GM12878 (cell line): ENCODE results near the gene COL2A1. TPM values are rescaled to one million over a fixed set of nuclear protein-coding genes. Genes with fewer than 3 reads are reported as not detected.

Experiments
- ATAC-seq: fragments of 200-7000 bp; cut with Tn5 transposase; 3 replicates; pipeline ENCODE4 v1.9.1; 2020; ENCODE audit warnings: mild to moderate bottlenecking, moderate library complexity
- BruUV-seq: library from RNA; stranded (reverse); fragments of 400-500 nt; replicated peaks from 2 replicates; lab custom pipeline; 2021; lab: Mats Ljungman, UMichigan
- CTCF ChIA-PET: fragments of 300-600 bp; sonication (Branson Sonifier 250); formaldehyde crosslinking; extraction: SDS; loops from one replicate; lab custom pipeline; 2021; ENCODE audit warnings: inconsistent platforms; lab: Yijun Ruan, JAX
- POLR2A ChIA-PET: fragments of 350-600 bp; formaldehyde crosslinking; extraction: SDS; loops from one replicate; lab custom pipeline; 2021; ENCODE audit warnings: inconsistent platforms; lab: Charles Lee
- RAD21 ChIA-PET: fragments of 300-600 bp; sonication (Branson Sonifier 250); formaldehyde crosslinking; loops from one replicate; lab custom pipeline; 2023; ENCODE audit warnings: antibody characterized with exemption; ENCODE audit not compliant: unreplicated experiment; lab: Charles Lee
- SMC1A ChIA-PET: fragments of 300-600 bp; sonication (Branson Sonifier 250); formaldehyde crosslinking; loops from one replicate; lab custom pipeline; 2023; ENCODE audit not compliant: unreplicated experiment, uncharacterized antibody; lab: Charles Lee
- DNase-seq: peaks from one replicate; pipeline ENCODE4 v3.0.0-alpha.2; 2011; ENCODE audit warnings: low read depth, low spot score
- FAIRE-seq: peaks from 3 replicates; lab custom pipeline; 2011; peaks lifted over from hg19 to GRCh38; lab: Jason Lieb, UNC
- H2AFZ ChIP-seq: 2 replicates; pipeline ENCODE4 v1.6.0; 2011; ENCODE audit warnings: low read depth, low read length, control low read depth; ENCODE audit not compliant: control insufficient read depth
- H3K27ac ChIP-seq: 2 replicates; pipeline ENCODE4 v1.5.1; 2011; ENCODE audit warnings: control low read depth; ENCODE audit not compliant: control insufficient read depth, insufficient read depth
- H3K27me3 ChIP-seq, 2 experiments: replicated peaks in 1 of 2; 2 replicates each; pipeline versions ENCODE4 v1.6.0 to v1.6.1; 2011; ENCODE audit warnings: low read length in 1 of 2; ENCODE audit not compliant: control insufficient read depth in 2 of 2, insufficient read depth in 2 of 2
- H3K36me3 ChIP-seq, 2 experiments: 2 replicates each; pipeline ENCODE4 v1.5.1; 2011; ENCODE audit warnings: low read length in 1 of 2; ENCODE audit not compliant: control insufficient read depth in 2 of 2, insufficient read depth in 2 of 2
- H3K4me1 ChIP-seq: 2 replicates; pipeline ENCODE4 v1.6.1; 2011; ENCODE audit warnings: mild to moderate bottlenecking, low read length, moderate library complexity, mixed read lengths; ENCODE audit not compliant: control insufficient read depth, insufficient read depth
- H3K4me2 ChIP-seq: 2 replicates; pipeline ENCODE4 v1.6.0; 2011; ENCODE audit warnings: control low read depth; ENCODE audit not compliant: control insufficient read depth, insufficient read depth
- H3K4me3 ChIP-seq: fragments of 200-600 bp; sonication (generic); 2 replicates; pipeline ENCODE4 v1.5.1; 2016
- H3K79me2 ChIP-seq: 2 replicates; pipeline ENCODE4 v1.6.0; 2011; ENCODE audit warnings: low read length; ENCODE audit not compliant: control insufficient read depth, insufficient read depth
- H3K9ac ChIP-seq: 2 replicates; pipeline ENCODE4 v1.8.0; 2011; ENCODE audit warnings: low read length, control low read depth, mixed read lengths; ENCODE audit not compliant: control insufficient read depth, insufficient read depth
- H3K9me3 ChIP-seq: replicated peaks from 3 replicates; pipeline ENCODE4 v1.5.1; 2011; ENCODE audit warnings: mild to moderate bottlenecking, low read length; ENCODE audit not compliant: control insufficient read depth, insufficient read depth
- H4K20me1 ChIP-seq: 2 replicates; pipeline ENCODE4 v1.6.0; 2011; ENCODE audit not compliant: control insufficient read depth, insufficient read depth
- DPF2 ChIP-seq: fragments of 450-650 bp; IDR thresholded peaks from 2 replicates; pipeline ENCODE4 v1.6.1; 2017; ENCODE audit warnings: mild to moderate bottlenecking
- KLF5 ChIP-seq: fragments of 450-650 bp; IDR thresholded peaks from 2 replicates; pipeline ENCODE4 v1.6.1; 2014; ENCODE audit warnings: mild to moderate bottlenecking; ENCODE audit not compliant: partially characterized antibody
- MEF2B ChIP-seq: fragments of 450-650 bp; IDR thresholded peaks from 2 replicates; pipeline ENCODE4 v1.6.1; 2018; ENCODE audit warnings: mild to moderate bottlenecking, moderate library complexity; ENCODE audit not compliant: partially characterized antibody, poor library complexity, severe bottlenecking
- PML ChIP-seq: IDR thresholded peaks from 2 replicates; pipeline ENCODE4 v1.6.1; 2012; ENCODE audit warnings: low read length, inconsistent platforms
- POU2F2 ChIP-seq: IDR thresholded peaks from 3 replicates; pipeline ENCODE4 v1.6.1; 2011; ENCODE audit warnings: low read depth, mild to moderate bottlenecking, low read length, borderline replicate concordance
- WGBS: methylation state at CpG from one replicate; pipeline ENCODE4 v1.1.6; 2016; ENCODE audit warnings: low lambda C conversion rate; ENCODE audit not compliant: insufficient replicate concordance, insufficient coverage; ENCODE audit errors: missing lambda C conversion rate; 5-methylcytosine and 5-hydroxymethylcytosine counted together
- in situ Hi-C: fragments of 300-500 bp; cut with MboI; formaldehyde crosslinking; loops from 9 replicates; pipeline ENCODE4 v1.14.3; 2018; ENCODE audit warnings: mixed read lengths
- intact Hi-C: fragments of 100-400 bp; cut with micrococcal nuclease; formaldehyde crosslinking; loops from one replicate; pipeline ENCODE4 v1.14.2; 2022; ENCODE audit not compliant: unreplicated experiment
- polyA plus RNA-seq, 11 experiments: library from polyadenylated mRNA; depleted of rRNA in 4 of 11; unstranded in 6 of 11; stranded (reverse) in 5 of 11; fragments of >200 nt; fragmentation: Nextera tagmentation in 4 of 11; fragmentation: Illumina TruSeq in 1 of 11; extraction: Ambion mirVana in 4 of 11; extraction: Trizol in 1 of 11; gene quantifications; 1 replicate in 1 of 11; 2 replicates in 10 of 11; pipeline versions ENCODE4 v1.2.1 to v1.2.3, GENCODE V29; 2011 to 2016; ENCODE audit warnings: inconsistent platforms in 2 of 11, missing spikeins in 2 of 11, low read depth in 1 of 11
- total RNA-seq, 4 experiments: library from RNA; depleted of rRNA in 3 of 4; stranded (reverse); fragments of >200 nt in 3 of 4; fragmentation: Illumina TruSeq in 1 of 4; extraction: Trizol in 1 of 4; gene quantifications; 2 replicates each; pipeline versions ENCODE4 v1.2.1 to v1.2.3, GENCODE V29; 2013 to 2021

The COL2A1 gene
- total and polyA plus RNA-seq, 10 of the 15 experiments (the other 5 are each of a cell fraction or from before 2014, with no cell fraction given), result 0.06 to 0.67 (median 0.19) TPM; not detected in 1

DNA sequence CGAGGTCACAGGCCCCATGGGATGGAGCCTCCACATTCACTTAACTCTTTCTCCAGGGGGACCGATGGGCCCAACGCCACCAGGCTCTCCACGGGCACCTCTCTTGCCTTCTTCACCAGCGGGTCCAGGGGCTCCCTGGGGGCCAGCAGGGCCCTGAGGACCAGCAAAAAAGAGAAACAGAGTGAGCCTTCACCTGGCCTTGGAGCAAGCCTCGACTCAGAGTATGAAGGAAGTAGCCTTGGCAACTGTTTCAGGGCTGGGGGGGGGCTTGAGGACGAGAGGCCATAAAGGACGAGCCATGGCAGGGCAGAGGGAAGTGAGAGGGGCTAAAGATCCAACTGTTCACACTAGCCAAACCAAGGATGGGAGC, 18.0 kb downstream of the COL2A1 start:
- no peak overlapping the region for H3K4me2 ChIP-seq
- H3K27ac ChIP-seq, result no peak overlapping the region
- H3K9me3 ChIP-seq, result no peaks in the 10 kb centered on the region
- H3K79me2 ChIP-seq, result no peaks in the 10 kb centered on the region
- BruUV-seq, result no TSS peak
- CTCF ChIA-PET, result no interaction called here
- no peak for ATAC-seq
- peaks cover 0 to 2% of the 10 kb centered on the region in 2 experiments; a peak in 3 of 4 replicates for H3K27me3 ChIP-seq
- H4K20me1 ChIP-seq, result no peaks in the 10 kb centered on the region
- no peaks in the 10 kb centered on the region for H3K36me3 ChIP-seq
- intact Hi-C loops, result no loop called here
- H3K9ac ChIP-seq, result no peak overlapping the region
- TF ChIP-seq PML (no peak), KLF5 (no peak), DPF2 (no peak), MEF2B (no peak)
- H3K4me3 ChIP-seq, result no peak overlapping the region
- H3K4me1 ChIP-seq, result peaks cover 14% of the 10 kb centered on the region
- DNase-seq, result no peak
- WGBS, result 30% methylated on average over 8 of the region's 8 CpGs
- in situ Hi-C loops, result no loop called here
- SMC1A ChIA-PET, result no interaction called here
- no peak for FAIRE-seq
- POLR2A ChIA-PET, result no interaction called here
- RAD21 ChIA-PET, result no interaction called here
- H2AFZ ChIP-seq, result no peak overlapping the region

DNA sequence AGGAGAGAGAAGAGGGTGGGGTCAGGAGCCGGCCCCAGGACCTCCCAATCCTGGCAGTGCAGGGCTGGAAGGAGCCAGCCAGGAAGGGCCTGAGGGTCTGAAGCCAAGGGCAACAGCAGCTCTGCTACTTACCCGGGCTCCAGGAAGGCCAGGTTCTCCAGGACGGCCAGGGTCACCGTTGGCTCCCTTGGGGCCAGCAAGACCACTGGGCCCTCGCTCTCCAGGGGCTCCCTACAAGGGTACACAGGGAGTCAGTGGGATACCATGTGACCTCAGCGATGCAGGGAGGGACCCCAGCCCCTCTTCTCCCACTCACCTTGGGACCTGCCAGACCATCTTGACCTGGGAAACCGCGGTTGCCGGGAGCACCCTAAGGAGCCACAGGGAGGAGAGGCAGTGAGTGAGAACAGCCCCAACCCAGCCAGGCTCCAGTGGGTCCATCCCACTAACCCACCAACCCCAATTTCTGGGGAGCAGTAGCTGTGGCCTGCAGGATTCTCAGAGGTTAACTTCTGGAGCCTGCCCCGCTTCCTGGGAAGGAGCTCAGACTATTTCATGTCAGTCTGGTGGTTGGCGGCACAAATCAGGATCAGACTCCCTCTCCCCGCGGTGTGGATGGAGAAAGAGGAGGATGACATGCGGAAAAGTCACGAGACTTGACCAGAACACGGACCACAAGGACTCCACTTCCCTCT, 18.5 kb downstream of the COL2A1 start:
- ChIA-PET CTCF (no interaction called here), RAD21 (no interaction called here), SMC1A (no interaction called here), POLR2A (no interaction called here)
- Histone ChIP-seq H3K79me2 (no peaks in the 10 kb centered on the region), H4K20me1 (no peaks in the 10 kb centered on the region), H3K4me3 (no peak overlapping the region), H3K27ac (no peak overlapping the region), H3K9ac (no peak overlapping the region), H3K4me1 (peaks cover 13% of the 10 kb centered on the region), H3K9me3 (no peaks in the 10 kb centered on the region), H3K36me3 (no peaks in the 10 kb centered on the region), H2AFZ (no peak overlapping the region), H3K27me3 (no peaks in the 10 kb centered on the region; a peak in 3 of 4 replicates), H3K4me2 (no peak overlapping the region)
- WGBS, result 42% methylated on average over 16 of the region's 16 CpGs
- DNase-seq (no peak), ATAC-seq (no peak), FAIRE-seq (no peak)
- no peak for TF ChIP-seq POU2F2
- BruUV-seq, result no TSS peak
- in situ Hi-C loops, result no loop called here
- intact Hi-C loops, result no loop called here
